ENCODE results near the gene MEG3.

MEG3 gene

GRCh38 chr14:100881211-100882025 is 55.5 kb downstream of the MEG3 start:
- DNase-seq (ENCODE audit: insufficient read length, low spot score) (no peak), FAIRE-seq (no peak)
- TF ChIP-seq POLR2A (IDR thresholded peaks at IDR 0.05; ENCODE audit: low read depth, low read length) = no peak
- no peak for TF ChIP-seq PAX5 (IDR thresholded peaks at IDR 0.05; ENCODE audit: insufficient read depth, low read length, severe bottlenecking)
- TF ChIP-seq POU2F2 (IDR thresholded peaks at IDR 0.05; ENCODE audit: low read depth, low read length) = no peak

- TF ChIP-seq SPI1 (IDR thresholded peaks at IDR 0.05; ENCODE audit: low read depth, low read length) = no peak
- TF ChIP-seq POLR2AphosphoS5 (IDR thresholded peaks at IDR 0.05; ENCODE audit: low read depth, low read length) = no peak
- no peak for TF ChIP-seq PAX5 (IDR thresholded peaks at IDR 0.05; ENCODE audit: insufficient read depth, low read length, severe bottlenecking)
- TF ChIP-seq TAF1 (IDR thresholded peaks at IDR 0.05; ENCODE audit: low read depth, low read length) = no peak
- no peak for TF ChIP-seq POLR2A (IDR thresholded peaks at IDR 0.05; ENCODE audit: low read depth, low read length)
- TF ChIP-seq POU2F2 (IDR thresholded peaks at IDR 0.05; ENCODE audit: low read depth, low read length) = no peak
- no peak for FAIRE-seq
- no peak for DNase-seq (ENCODE audit: insufficient read length, low spot score)
These were observed 56.4 kb downstream of the MEG3 start for GRCh38 chr14:100882026-100882967.

GRCh38 chr14:100882991-100883788 is 57.3 kb downstream of the MEG3 start:
- DNase-seq (ENCODE audit: insufficient read length, low spot score) (no peak), FAIRE-seq (no peak)
- TF ChIP-seq PAX5 (IDR thresholded peaks at IDR 0.05; ENCODE audit: insufficient read depth, low read length, severe bottlenecking) (no peak), POU2F2 (IDR thresholded peaks at IDR 0.05; ENCODE audit: low read depth, low read length) (no peak), POLR2AphosphoS5 (IDR thresholded peaks at IDR 0.05; ENCODE audit: low read depth, low read length) (no peak), SPI1 (IDR thresholded peaks at IDR 0.05; ENCODE audit: low read depth, low read length) (no peak), POLR2A (IDR thresholded peaks at IDR 0.05; ENCODE audit: low read depth, low read length) (no peak), TAF1 (IDR thresholded peaks at IDR 0.05; ENCODE audit: low read depth, low read length) (no peak)

GRCh38 chr14:100883789-100884101 is 57.8 kb downstream of the MEG3 start:
- DNase-seq (ENCODE audit: insufficient read length, low spot score) (no peak), FAIRE-seq (no peak)
- TF ChIP-seq POLR2AphosphoS5 (IDR thresholded peaks at IDR 0.05; ENCODE audit: low read depth, low read length) (no peak), SPI1 (IDR thresholded peaks at IDR 0.05; ENCODE audit: low read depth, low read length) (no peak), TAF1 (IDR thresholded peaks at IDR 0.05; ENCODE audit: low read depth, low read length) (no peak), POLR2A (IDR thresholded peaks at IDR 0.05; ENCODE audit: low read depth, low read length) (no peak), POU2F2 (IDR thresholded peaks at IDR 0.05; ENCODE audit: low read depth, low read length) (no peak), PAX5 (IDR thresholded peaks at IDR 0.05; ENCODE audit: insufficient read depth, low read length, severe bottlenecking) (no peak)

- no peak for DNase-seq (ENCODE audit: insufficient read length, low spot score)
- TF ChIP-seq SPI1 (IDR thresholded peaks at IDR 0.05; ENCODE audit: low read depth, low read length) = no peak
- TF ChIP-seq POLR2AphosphoS5 (IDR thresholded peaks at IDR 0.05; ENCODE audit: low read depth, low read length) = no peak
- TF ChIP-seq POU2F2 (IDR thresholded peaks at IDR 0.05; ENCODE audit: low read depth, low read length) = no peak
- no peak for TF ChIP-seq POLR2A (IDR thresholded peaks at IDR 0.05; ENCODE audit: low read depth, low read length)
- no peak for TF ChIP-seq TAF1 (IDR thresholded peaks at IDR 0.05; ENCODE audit: low read depth, low read length)
- no peak for TF ChIP-seq PAX5 (IDR thresholded peaks at IDR 0.05; ENCODE audit: insufficient read depth, low read length, severe bottlenecking)
- no peak for FAIRE-seq
These were observed 58.5 kb downstream of the MEG3 start for GRCh38 chr14:100884456-100884855.

GRCh38 chr14:100885196-100885595 is 59.3 kb downstream of the MEG3 start:
- FAIRE-seq = no peak
- DNase-seq (ENCODE audit: insufficient read length, low spot score) = no peak
- no peak for TF ChIP-seq POU2F2 (IDR thresholded peaks at IDR 0.05; ENCODE audit: low read depth, low read length)
- no peak for TF ChIP-seq SPI1 (IDR thresholded peaks at IDR 0.05; ENCODE audit: low read depth, low read length)
- TF ChIP-seq POLR2AphosphoS5 (IDR thresholded peaks at IDR 0.05; ENCODE audit: low read depth, low read length) = no peak
- no peak for TF ChIP-seq PAX5 (IDR thresholded peaks at IDR 0.05; ENCODE audit: insufficient read depth, low read length, severe bottlenecking)
- no peak for TF ChIP-seq TAF1 (IDR thresholded peaks at IDR 0.05; ENCODE audit: low read depth, low read length)
- no peak for TF ChIP-seq POLR2A (IDR thresholded peaks at IDR 0.05; ENCODE audit: low read depth, low read length)

GRCh38 chr14:100885617-100886016 is 59.7 kb downstream of the MEG3 start:
- TF ChIP-seq SPI1 (IDR thresholded peaks at IDR 0.05; ENCODE audit: low read depth, low read length) = no peak
- TF ChIP-seq POU2F2 (IDR thresholded peaks at IDR 0.05; ENCODE audit: low read depth, low read length) = no peak
- no peak for TF ChIP-seq POLR2AphosphoS5 (IDR thresholded peaks at IDR 0.05; ENCODE audit: low read depth, low read length)
- TF ChIP-seq PAX5 (IDR thresholded peaks at IDR 0.05; ENCODE audit: insufficient read depth, low read length, severe bottlenecking) = no peak
- TF ChIP-seq TAF1 (IDR thresholded peaks at IDR 0.05; ENCODE audit: low read depth, low read length) = no peak
- TF ChIP-seq POLR2A (IDR thresholded peaks at IDR 0.05; ENCODE audit: low read depth, low read length) = no peak
- no peak for FAIRE-seq
- DNase-seq (ENCODE audit: insufficient read length, low spot score) = no peak

GRCh38 chr14:100887728-100888335 is 61.9 kb downstream of the MEG3 start:
- DNase-seq (ENCODE audit: insufficient read length, low spot score) = no peak
- no peak for FAIRE-seq
- TF ChIP-seq PAX5 (IDR thresholded peaks at IDR 0.05; ENCODE audit: insufficient read depth, low read length, severe bottlenecking) = no peak
- TF ChIP-seq POLR2A (IDR thresholded peaks at IDR 0.05; ENCODE audit: low read depth, low read length) = no peak
- no peak for TF ChIP-seq SPI1 (IDR thresholded peaks at IDR 0.05; ENCODE audit: low read depth, low read length)
- TF ChIP-seq POLR2AphosphoS5 (IDR thresholded peaks at IDR 0.05; ENCODE audit: low read depth, low read length) = no peak
- no peak for TF ChIP-seq TAF1 (IDR thresholded peaks at IDR 0.05; ENCODE audit: low read depth, low read length)
- TF ChIP-seq POU2F2 (IDR thresholded peaks at IDR 0.05; ENCODE audit: low read depth, low read length) = no peak
